Endothelial cell of umbilical vein (primary cell): ENCODE results near the gene ACSL4. TPM values are rescaled to one million over a fixed set of nuclear protein-coding genes. Genes with fewer than 3 reads are reported as not detected.

Experiments
- BruUV-seq: library from RNA; stranded (reverse); fragments of 400-500 nt; replicated peaks from 2 replicates; lab custom pipeline; 2021; lab: Mats Ljungman, UMichigan
- CTCF ChIA-PET: fragments of 300-600, 350-600 bp; sonication (Branson Sonifier 250); formaldehyde crosslinking; loops from one replicate; lab custom pipeline; 2021; ENCODE audit warnings: antibody characterized with exemption, inconsistent platforms; lab: Charles Lee
- POLR2A ChIA-PET: fragments of 300-600, 350-600 bp; sonication (Branson Sonifier 250); formaldehyde crosslinking; loops from one replicate; lab custom pipeline; 2021; ENCODE audit warnings: antibody characterized with exemption, inconsistent platforms; lab: Charles Lee
- DNase-seq: peaks from one replicate; pipeline ENCODE4 v3.0.0-alpha.2; 2011; ENCODE audit warnings: low read depth, low spot score
- FAIRE-seq: peaks from 2 replicates; lab custom pipeline; 2011; peaks lifted over from hg19 to GRCh38; lab: Jason Lieb, UNC
- H2AFZ ChIP-seq: 2 replicates; pipeline ENCODE4 v1.6.0; 2012; ENCODE audit warnings: low read depth, low read length, control low read depth, inconsistent platforms
- H3K27ac ChIP-seq: 2 replicates; pipeline ENCODE4 v1.5.1; 2011; ENCODE audit warnings: low read depth, mild to moderate bottlenecking, control low read depth, low read length, moderate library complexity; ENCODE audit not compliant: insufficient read depth
- H3K27me3 ChIP-seq, 2 experiments: 2 replicates each; pipeline versions ENCODE4 v1.6.0 to v1.6.1; 2011; ENCODE audit warnings: low read length in 2 of 2, mixed read lengths in 1 of 2; ENCODE audit not compliant: control insufficient read depth in 2 of 2, insufficient read depth in 2 of 2
- H3K36me3 ChIP-seq, 2 experiments: 2 replicates in 1 of 2; 3 replicates in 1 of 2; pipeline ENCODE4 v1.5.1; 2011; ENCODE audit warnings: low read length in 2 of 2, mild to moderate bottlenecking in 1 of 2, moderate library complexity in 1 of 2; ENCODE audit not compliant: control insufficient read depth in 2 of 2, insufficient read depth in 2 of 2; ENCODE audit errors: extremely low read depth in 1 of 2
- H3K4me1 ChIP-seq: 3 replicates; pipeline ENCODE4 v1.5.1; 2011; ENCODE audit warnings: mild to moderate bottlenecking, low read length; ENCODE audit not compliant: control insufficient read depth, insufficient read depth; ENCODE audit errors: extremely low read depth
- H3K4me2 ChIP-seq: 2 replicates; pipeline ENCODE4 v1.6.1; 2011; ENCODE audit warnings: low read length, control low read depth, mixed read lengths; ENCODE audit not compliant: insufficient read depth
- H3K4me3 ChIP-seq, 3 experiments: fragments of 200-600 bp in 1 of 3; sonication (generic), shearing (Covaris generic) in 1 of 3; replicated peaks in 1 of 3; 2 replicates each; pipeline ENCODE4 v1.5.1; 2011 to 2016; ENCODE audit warnings: control low read depth in 3 of 3, low read length in 3 of 3, mild to moderate bottlenecking in 2 of 3, inconsistent platforms in 1 of 3, low read depth in 1 of 3, moderate library complexity in 1 of 3; ENCODE audit not compliant: insufficient read depth in 1 of 3
- H3K79me2 ChIP-seq: 2 replicates; pipeline ENCODE4 v1.6.0; 2012; ENCODE audit warnings: low read length, inconsistent platforms; ENCODE audit not compliant: control insufficient read depth, insufficient read depth
- H3K9ac ChIP-seq: replicated peaks from 2 replicates; pipeline ENCODE3; 2011; ENCODE audit warnings: low read length, control low read depth; ENCODE audit not compliant: insufficient read depth; ENCODE audit errors: extremely low read depth
- H3K9me1 ChIP-seq: replicated peaks from 3 replicates; pipeline ENCODE4 v1.6.0; 2011; ENCODE audit warnings: mild to moderate bottlenecking, low read length; ENCODE audit not compliant: control insufficient read depth, insufficient read depth; ENCODE audit errors: extremely low read depth
- H3K9me3 ChIP-seq: replicated peaks from 2 replicates; pipeline ENCODE4 v1.5.1; 2012; ENCODE audit warnings: low read length, inconsistent platforms; ENCODE audit not compliant: control insufficient read depth, insufficient read depth
- H4K20me1 ChIP-seq: replicated peaks from 2 replicates; pipeline ENCODE3; 2011; ENCODE audit warnings: mild to moderate bottlenecking, low read length; ENCODE audit not compliant: control insufficient read depth, insufficient read depth; ENCODE audit errors: extremely low read depth
- CTCF ChIP-seq, 2 donors: IDR thresholded peaks; 1 replicate in 1 of 2; 2 replicates in 1 of 2; pipeline ENCODE4 v1.5.1; 2011; ENCODE audit warnings: low read length in 2 of 2, mild to moderate bottlenecking in 2 of 2, moderate library complexity in 2 of 2, control low read depth in 1 of 2, inconsistent platforms in 1 of 2, low read depth in 1 of 2; ENCODE audit not compliant: insufficient read depth in 1 of 2; ENCODE audit errors: extremely low read depth in 1 of 2
- EZH2 ChIP-seq: IDR thresholded peaks from 2 replicates; pipeline ENCODE4 v1.6.1; 2012; ENCODE audit warnings: borderline replicate concordance, low read depth, mild to moderate bottlenecking, moderate library complexity, low read length, inconsistent platforms; ENCODE audit not compliant: severe bottlenecking
- FOS ChIP-seq: IDR thresholded peaks from 2 replicates; pipeline ENCODE4 v1.6.1; 2011; ENCODE audit warnings: mild to moderate bottlenecking, low read length, moderate library complexity, borderline replicate concordance; ENCODE audit not compliant: insufficient read depth
- GATA2 ChIP-seq: IDR thresholded peaks from 2 replicates; pipeline ENCODE4 v1.7.0; 2011; ENCODE audit warnings: low read depth, mild to moderate bottlenecking, moderate library complexity, mixed read lengths, low read length; ENCODE audit not compliant: insufficient read length, insufficient read depth
- JUN ChIP-seq: IDR thresholded peaks from 2 replicates; pipeline ENCODE4 v1.6.1; 2011; ENCODE audit warnings: borderline replicate concordance, low read depth; ENCODE audit not compliant: insufficient read length, insufficient read depth
- MAX ChIP-seq: IDR thresholded peaks from 2 replicates; pipeline ENCODE4 v1.6.1; 2011; ENCODE audit not compliant: insufficient read depth, insufficient read length
- MYC ChIP-seq: IDR thresholded peaks from one replicate; pipeline ENCODE4 v1.6.1; 2011; ENCODE audit warnings: mild to moderate bottlenecking, low read depth, low read length
- POLR2A ChIP-seq: IDR thresholded peaks from 2 replicates; pipeline ENCODE4 v1.6.1; 2012; ENCODE audit warnings: low read depth, mild to moderate bottlenecking, control low read depth, low read length
- POLR2AphosphoS5 ChIP-seq: IDR thresholded peaks from 2 replicates; pipeline ENCODE4 v1.6.1; 2012; ENCODE audit warnings: low read depth, mild to moderate bottlenecking, control low read depth, low read length, moderate library complexity; ENCODE audit not compliant: insufficient read depth
- dilution Hi-C: fragments of 300-500 bp; cut with MboI; formaldehyde crosslinking; loops from one replicate; pipeline ENCODE4 v1.15.0; 2019; ENCODE audit warnings: low sequenced_read_pairs; ENCODE audit not compliant: extremely low pct_ligation_motif_present
- intact Hi-C: fragments of 100-400 bp; cut with micrococcal nuclease; formaldehyde crosslinking; loops from one replicate; pipeline ENCODE4 v1.10.0; 2022
- polyA plus RNA-seq, 4 experiments: library from polyadenylated mRNA; depleted of rRNA in 3 of 4; stranded (reverse) in 3 of 4; unstranded in 1 of 4; fragments of >200 nt; gene quantifications; 2 replicates each; pipeline versions ENCODE4 v1.2.1 to v1.2.3, GENCODE V29; 2011 to 2012; ENCODE audit warnings: missing spikeins in 1 of 4
- total RNA-seq: library from RNA; stranded (reverse); gene quantifications from 2 replicates; pipeline ENCODE4 v1.2.3, GENCODE V29; 2021

ACSL4 gene
- total and polyA plus RNA-seq, 2 donors (not counting 3 experiments of a cell fraction or from before 2014, with no cell fraction given) = 20.7 to 85.5 TPM

- Histone ChIP-seq H3K4me1 (no peaks in the 10 kb centered on the region), H3K27ac (no peak overlapping the region), H3K4me2 (no peak overlapping the region), H3K4me3 (no peak overlapping the region), H3K9me3 (no peaks in the 10 kb centered on the region), H3K36me3 (no peaks in the 10 kb centered on the region), H3K27me3 (no peaks in the 10 kb centered on the region), H4K20me1 (no peaks in the 10 kb centered on the region), H3K9ac (no peak overlapping the region), H3K79me2 (no peaks in the 10 kb centered on the region), H2AFZ (no peak overlapping the region), H3K9me1 (no peaks in the 10 kb centered on the region)
- intact Hi-C loops (no loop called here), dilution Hi-C loops (no loop called here)
- no TSS peak for BruUV-seq
- TF ChIP-seq CTCF (IDR thresholded peaks at IDR 0.05; ENCODE audit: extremely low read depth in 1 of 2, insufficient read depth in 1 of 2, low read depth in 1 of 2, low read length in 2 of 2) (peak; percentile 32 to 48), GATA2 (no peak), EZH2 (no peak), MAX (no peak), FOS (no peak), POLR2AphosphoS5 (no peak), JUN (no peak), POLR2A (no peak), MYC (no peak)
- no peak for FAIRE-seq
- ChIA-PET POLR2A (no interaction called here), CTCF (interaction anchor here (0.7 to 3.6 kb wide), 16 partner anchors 8 to 256 kb away, joined by 3 to 32 read pairs (median 5); partner anchors contain the start of gene NXT2)
- DNase-seq = peak; percentile 31
Measured at GRCh38 chrX:109635146-109635545, 97.9 kb downstream of the ACSL4 start.
